NCI-H128 (cell line): Measurements from ENCODE around the gene SCPEP1.
A peak's percentile ranks its signal among the peaks of the same experiment; 100 is the strongest.

Experiments used
- DNase-seq: peaks from one replicate; lab custom pipeline; 2025; ENCODE audit not compliant: unreplicated experiment; lab: John Stamatoyannopoulos, UW

The SCPEP1 gene

DNA sequence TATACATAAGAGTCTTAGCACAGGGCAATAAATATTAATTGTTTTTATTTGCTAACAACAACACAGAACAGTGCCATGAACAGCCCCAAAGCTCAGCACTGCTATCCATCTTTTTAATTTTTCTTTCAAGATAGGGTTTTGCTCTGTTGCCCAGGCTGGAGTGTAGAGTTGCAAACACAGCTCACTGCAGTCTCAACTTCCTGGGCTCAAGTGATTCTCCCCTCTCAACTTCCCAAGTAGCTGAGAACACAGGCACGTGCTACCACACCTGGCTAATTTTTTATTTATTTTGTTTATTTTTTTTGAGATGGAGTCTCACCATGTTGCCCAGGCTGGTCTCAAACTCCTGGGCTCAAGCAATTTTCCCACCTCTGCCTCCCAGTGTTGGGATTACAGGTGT, 59.5 kb downstream of the SCPEP1 start:
- DNase-seq, result no peak

GRCh38 chr17:57038486-57038885, 60.6 kb downstream of the SCPEP1 start:
- DNase-seq, result no peak

DNA sequence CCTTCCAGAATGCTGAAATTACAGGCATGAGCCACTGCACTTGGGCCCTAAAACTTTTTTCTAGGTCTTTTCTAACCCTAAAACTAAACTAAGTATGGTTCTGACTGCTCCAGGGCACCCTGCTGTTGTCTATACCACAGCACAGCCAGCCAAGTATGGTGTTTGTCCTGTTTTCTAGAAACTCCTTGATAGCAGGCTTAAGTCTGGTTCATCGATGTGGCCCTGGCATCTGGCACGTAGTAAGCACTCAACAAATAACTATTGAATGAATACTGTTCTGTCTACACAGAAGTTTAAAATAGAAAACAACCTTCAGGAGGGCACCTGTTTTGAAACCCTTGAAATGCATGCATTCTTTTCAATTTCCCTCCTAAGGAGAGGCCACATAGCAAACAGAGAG, 62.6 kb downstream of the SCPEP1 start:
- DNase-seq, result no peak

DNA sequence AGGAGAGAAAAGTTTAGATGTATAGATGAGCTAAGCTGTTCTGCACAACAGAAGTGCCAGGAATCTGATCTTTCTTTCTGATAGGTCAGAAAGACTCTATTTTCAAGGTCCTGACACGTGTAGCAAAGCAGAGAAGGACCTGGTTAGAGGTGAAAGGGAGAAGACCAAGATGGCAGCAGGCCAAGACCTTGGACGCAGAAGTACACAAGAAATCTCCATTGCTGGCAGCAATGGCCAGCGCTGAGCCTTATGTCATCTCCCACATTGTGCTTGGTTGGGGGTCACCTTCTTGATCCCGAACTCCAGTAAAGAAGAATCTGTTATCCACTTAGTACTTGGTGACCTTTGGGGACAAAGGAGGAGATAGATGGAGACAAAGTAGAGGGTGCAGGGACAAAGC, 65.3 kb downstream of the SCPEP1 start:
- DNase-seq, result no peak

- DNase-seq, result no peak
Measured at GRCh38 chr17:57044976-57045867, 67.3 kb downstream of the SCPEP1 start.

GRCh38 chr17:57045868-57046704, 68.2 kb downstream of the SCPEP1 start:
- no peak for DNase-seq

GRCh38 chr17:57046749-57047148, 68.8 kb downstream of the SCPEP1 start:
- no peak for DNase-seq

- DNase-seq, result no peak
Measured at GRCh38 chr17:57048096-57048495, 70.2 kb downstream of the SCPEP1 start.

GRCh38 chr17:57050306-57050705, 72.4 kb downstream of the SCPEP1 start:
- no peak for DNase-seq

DNA sequence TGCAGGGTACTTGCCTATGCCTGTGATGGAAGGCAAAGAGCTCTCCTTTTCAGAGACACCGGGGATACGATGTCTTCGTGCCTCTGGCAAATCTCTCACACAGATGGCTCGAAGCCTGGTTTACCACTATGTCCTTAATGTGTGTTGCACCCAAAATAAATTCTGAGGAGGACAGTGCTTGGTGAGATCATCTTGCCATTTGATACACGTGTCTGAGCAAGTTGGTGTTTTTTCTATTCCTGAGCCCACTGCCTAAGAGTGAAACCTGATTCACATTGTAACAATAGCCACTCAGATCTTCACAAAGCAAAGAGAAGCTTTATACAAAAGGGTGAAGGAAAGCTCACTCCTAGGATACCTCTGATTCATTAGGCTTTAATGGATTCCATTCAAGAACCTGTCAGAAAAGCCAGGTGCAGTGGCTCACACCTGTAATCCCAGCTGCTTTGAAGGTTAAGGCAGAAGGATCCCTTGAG, 74.0 kb downstream of the SCPEP1 start:
- peak; percentile 82 for DNase-seq
